IPS-18c (cell line): ENCODE results near the gene KRT33B.

Experiments used
- H3K4me3 ChIP-seq: 2 replicates; pipeline ENCODE4 v1.7.0; 2013; ENCODE audit warnings: low read depth, mild to moderate bottlenecking, low read length, moderate library complexity; ENCODE audit not compliant: insufficient read depth
- H3K9me3 ChIP-seq: one replicate; pipeline ENCODE4 v1.6.1; 2013; ENCODE audit warnings: mild to moderate bottlenecking, low read length, moderate library complexity; ENCODE audit not compliant: control insufficient read depth, insufficient read depth

Gene KRT33B

DNA sequence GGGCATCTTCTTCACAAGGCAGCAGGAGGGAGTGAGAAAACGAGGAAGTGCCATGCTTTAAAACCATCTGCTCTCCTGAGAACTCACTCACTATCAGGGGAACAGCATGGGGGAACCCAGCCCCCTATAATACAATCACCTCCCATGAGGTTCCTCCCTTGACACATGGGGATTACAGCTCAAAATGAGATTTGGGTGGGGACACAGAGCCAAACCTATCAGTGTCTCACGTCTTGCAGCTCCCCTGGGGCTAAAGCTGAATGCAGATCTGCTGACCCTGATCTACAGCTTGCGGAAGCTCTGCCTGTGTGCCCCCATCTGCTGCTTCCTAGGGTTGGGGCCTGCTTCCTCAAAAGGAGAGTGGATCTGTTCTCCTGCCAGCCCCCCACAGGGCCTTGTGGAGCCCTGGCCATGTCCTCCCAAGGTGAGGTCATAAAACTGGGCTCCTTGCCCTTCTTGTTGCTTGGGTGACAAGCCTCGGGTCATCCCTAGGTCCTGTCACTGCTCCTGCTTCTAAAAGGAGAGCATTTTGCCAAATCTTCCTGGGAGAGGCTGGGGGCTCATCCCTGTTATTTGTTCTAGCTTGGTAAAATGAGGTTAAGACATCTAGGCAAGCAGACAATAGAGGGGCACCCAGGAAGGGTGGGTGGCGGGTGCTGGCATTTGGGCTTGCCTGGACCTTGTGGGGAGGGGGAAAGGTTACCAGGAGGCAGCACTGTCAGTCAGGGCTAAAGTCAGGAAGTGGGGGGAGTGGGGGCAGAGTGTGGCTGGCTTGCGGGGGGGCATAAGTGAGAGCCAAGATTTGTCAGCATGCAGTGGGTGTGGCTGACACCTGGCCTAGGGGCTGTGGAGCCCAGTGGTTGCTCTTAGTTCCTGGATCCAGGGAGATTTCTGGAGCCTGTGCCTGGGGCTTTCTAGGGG is 35.0 kb downstream of the KRT33B start:
- Histone ChIP-seq H3K9me3 (no peaks in the 10 kb centered on the region), H3K4me3 (no peak overlapping the region)

- no peak overlapping the region for H3K4me3 ChIP-seq
- H3K9me3 ChIP-seq = no peaks in the 10 kb centered on the region
Measured at GRCh38 chr17:41333836-41334235, 35.8 kb downstream of the KRT33B start.

- no peak overlapping the region for H3K4me3 ChIP-seq
- no peaks in the 10 kb centered on the region for H3K9me3 ChIP-seq
Measured at GRCh38 chr17:41333098-41333497, 36.5 kb downstream of the KRT33B start.

- no peak overlapping the region for H3K4me3 ChIP-seq
- H3K9me3 ChIP-seq = no peaks in the 10 kb centered on the region
Measured at GRCh38 chr17:41332239-41332638, 37.4 kb downstream of the KRT33B start.

- no peaks in the 10 kb centered on the region for H3K9me3 ChIP-seq
- no peak overlapping the region for H3K4me3 ChIP-seq
Measured at GRCh38 chr17:41331606-41332005, 38.0 kb downstream of the KRT33B start.

GRCh38 chr17:41329279-41329948 is 40.2 kb downstream of the KRT33B start:
- Histone ChIP-seq H3K4me3 (no peak overlapping the region), H3K9me3 (no peaks in the 10 kb centered on the region)

DNA sequence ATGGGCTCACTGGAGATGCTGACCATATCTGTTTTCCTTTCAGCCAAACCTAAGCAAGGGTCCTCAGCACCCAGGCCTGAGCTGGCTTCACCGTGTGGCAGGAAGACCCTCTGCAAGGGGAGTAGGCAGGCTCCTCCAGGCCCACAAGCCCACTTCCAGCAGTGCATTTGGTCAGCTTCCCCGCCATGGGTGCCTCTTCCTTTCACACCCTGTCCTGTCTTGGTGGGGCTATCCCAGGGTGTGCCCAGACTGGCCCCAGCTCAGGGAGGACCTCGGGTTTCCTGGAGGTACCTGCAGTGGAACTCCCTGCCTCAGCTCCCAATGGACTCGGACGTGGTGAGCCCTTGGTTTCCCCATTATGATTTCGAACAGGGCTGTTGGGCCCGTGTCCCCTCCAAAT is 41.4 kb downstream of the KRT33B start:
- H3K9me3 ChIP-seq = no peaks in the 10 kb centered on the region

DNA sequence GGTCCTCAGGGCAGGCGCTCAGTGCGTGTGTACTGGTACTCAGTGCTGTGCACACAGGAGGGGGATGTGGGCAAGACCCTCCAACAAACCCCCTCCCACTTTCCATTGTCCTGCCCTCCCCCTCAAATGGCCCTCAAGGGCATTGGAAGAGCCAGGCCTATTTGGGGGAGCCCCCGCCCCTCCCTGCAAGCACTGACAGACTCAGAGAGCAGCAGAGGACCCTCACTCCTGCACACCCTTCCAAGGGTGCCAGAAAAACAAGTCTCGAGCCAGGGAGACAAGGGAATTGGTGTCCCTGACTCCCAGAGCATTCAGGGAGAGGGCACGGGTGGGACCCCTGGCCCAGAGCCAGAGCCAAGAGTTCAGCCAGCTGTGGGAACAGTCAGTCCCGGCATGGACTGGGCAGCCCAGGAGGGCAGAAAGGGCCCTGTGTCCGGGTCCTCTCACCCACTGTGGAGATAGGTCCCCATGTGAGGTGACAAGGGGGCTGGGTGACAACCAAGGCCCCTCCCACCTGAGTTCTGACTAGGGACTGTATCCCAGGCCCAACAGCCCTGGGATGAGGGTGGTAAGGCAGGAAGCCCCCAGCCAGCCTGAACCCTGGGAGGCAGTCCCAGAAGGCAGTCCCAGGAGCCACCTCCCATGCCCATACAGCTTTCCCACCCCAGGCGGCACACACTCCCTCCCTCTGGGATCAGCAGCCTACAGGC is 42.0 kb downstream of the KRT33B start:
- H3K9me3 ChIP-seq = no peaks in the 10 kb centered on the region
- no peak overlapping the region for H3K4me3 ChIP-seq

More for the DNA sequence above, 41.4 kb downstream of the KRT33B start:
- no peak overlapping the region for H3K4me3 ChIP-seq

- no peak overlapping the region for H3K4me3 ChIP-seq
Measured at GRCh38 chr17:41326173-41327145, 43.2 kb downstream of the KRT33B start.

GRCh38 chr17:41325611-41326010 is 44.0 kb downstream of the KRT33B start:
- no peak overlapping the region for H3K4me3 ChIP-seq
- no peaks in the 10 kb centered on the region for H3K9me3 ChIP-seq

More at GRCh38 chr17:41326173-41327145, 43.2 kb downstream of the KRT33B start:
- H3K9me3 ChIP-seq = no peaks in the 10 kb centered on the region

DNA sequence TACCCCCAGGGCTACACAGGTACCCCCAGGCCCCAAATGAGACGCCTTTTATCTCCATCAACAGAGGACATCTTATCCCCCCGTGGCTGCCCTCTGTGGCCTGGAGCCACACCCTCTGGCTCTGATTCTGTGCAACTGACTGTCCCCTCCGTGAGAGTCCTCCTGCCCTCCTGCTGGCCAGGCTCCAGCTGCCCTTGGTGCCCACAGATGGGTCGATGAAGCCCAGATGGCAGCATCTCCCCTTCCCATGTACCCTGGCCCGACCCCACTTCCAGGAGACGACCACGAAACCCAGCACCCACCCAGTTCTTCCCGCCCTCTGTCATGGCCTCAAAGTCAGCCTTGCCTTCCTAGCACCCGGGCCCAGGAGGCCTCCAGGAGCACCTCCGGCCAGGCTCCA is 44.5 kb downstream of the KRT33B start:
- Histone ChIP-seq H3K4me3 (no peak overlapping the region), H3K9me3 (no peaks in the 10 kb centered on the region)

GRCh38 chr17:41324180-41325075 is 45.2 kb downstream of the KRT33B start:
- Histone ChIP-seq H3K4me3 (no peak overlapping the region), H3K9me3 (no peaks in the 10 kb centered on the region)

GRCh38 chr17:41322903-41323895 is 46.4 kb downstream of the KRT33B start:
- no peaks in the 10 kb centered on the region for H3K9me3 ChIP-seq
- H3K4me3 ChIP-seq = no peak overlapping the region

GRCh38 chr17:41322094-41322902 is 47.3 kb downstream of the KRT33B start:
- no peak overlapping the region for H3K4me3 ChIP-seq
- H3K9me3 ChIP-seq = no peaks in the 10 kb centered on the region
